GM23338 (cell line): ENCODE results near the gene IGLL5. TPM values are rescaled to one million over a fixed set of nuclear protein-coding genes. Genes with fewer than 3 reads are reported as not detected.
"Not testable (repeated sequence)": the region's sequence is repeated elsewhere in the genome, so short reads cannot be mapped to it uniquely, and the experiment has no call there.

Experiments
- ATAC-seq: fragments of 200-7000 bp; cut with Tn5 transposase; 3 replicates; pipeline ENCODE4 v1.9.1; 2020
- DNase-seq: peaks from one replicate; pipeline ENCODE4 v3.0.0-alpha.2; 2015; ENCODE audit warnings: low spot score
- H2AFZ ChIP-seq: fragments of 200-600 bp; sonication (generic); 2 replicates; pipeline ENCODE4 v1.8.0; 2016; ENCODE audit warnings: antibody characterized with exemption, mild to moderate bottlenecking, moderate library complexity
- H3F3A ChIP-seq: fragments of 200-600 bp; sonication (generic); replicated peaks from 2 replicates; pipeline ENCODE4 v1.8.0; 2017; ENCODE audit warnings: antibody characterized with exemption, mixed run types, low read depth
- H3K27ac ChIP-seq: fragments of 200-600 bp; sonication (generic); 2 replicates; pipeline ENCODE4 v1.6.1; 2016; ENCODE audit warnings: low read depth
- H3K27me3 ChIP-seq: fragments of 200-600 bp; sonication (generic); 2 replicates; pipeline ENCODE4 v1.8.0; 2016; ENCODE audit warnings: mild to moderate bottlenecking, mixed run types, moderate library complexity; ENCODE audit not compliant: insufficient read depth
- H3K36me3 ChIP-seq: fragments of 200-600 bp; sonication (generic); 2 replicates; pipeline ENCODE4 v1.8.0; 2016; ENCODE audit warnings: mild to moderate bottlenecking; ENCODE audit not compliant: insufficient read depth
- H3K4me1 ChIP-seq: fragments of 200-600 bp; sonication (generic); 2 replicates; pipeline ENCODE4 v1.8.0; 2016; ENCODE audit warnings: mild to moderate bottlenecking, moderate library complexity; ENCODE audit not compliant: insufficient read depth
- H3K4me2 ChIP-seq: fragments of 200-600 bp; sonication (generic); 2 replicates; pipeline ENCODE4 v1.7.1; 2017; ENCODE audit warnings: mixed run types
- H3K4me3 ChIP-seq: fragments of 200-600 bp; sonication (generic); 2 replicates; pipeline ENCODE4 v1.6.1; 2016; ENCODE audit warnings: mixed run types
- H3K79me2 ChIP-seq: fragments of 200-600 bp; sonication (generic); replicated peaks from 2 replicates; pipeline ENCODE4 v1.8.0; 2017; ENCODE audit warnings: mild to moderate bottlenecking; ENCODE audit not compliant: insufficient read depth
- H3K9me2 ChIP-seq: fragments of 200-600 bp; sonication (generic); 2 replicates; pipeline ENCODE4 v1.8.0; 2017; ENCODE audit not compliant: insufficient read depth
- H4K20me1 ChIP-seq: fragments of 200-600 bp; sonication (generic); replicated peaks from 2 replicates; pipeline ENCODE4 v1.8.0; 2017; ENCODE audit warnings: mild to moderate bottlenecking; ENCODE audit not compliant: insufficient read depth
- H3K27ac Mint-ChIP-seq: 2 replicates; pipeline ENCODE4 v1.8.0; 2020; ENCODE audit warnings: inconsistent platforms, mild to moderate bottlenecking, moderate library complexity, mixed read lengths
- H3K27me3 Mint-ChIP-seq: 3 replicates; pipeline ENCODE4 v1.8.0; 2022; ENCODE audit warnings: low read depth, mild to moderate bottlenecking, moderate library complexity, mixed read lengths, inconsistent platforms; ENCODE audit not compliant: insufficient read depth, poor library complexity
- H3K36me3 Mint-ChIP-seq: 3 replicates; pipeline ENCODE4 v1.8.0; 2021; ENCODE audit warnings: low read depth, mild to moderate bottlenecking, inconsistent platforms, moderate library complexity, mixed read lengths
- H3K4me1 Mint-ChIP-seq: 3 replicates; pipeline ENCODE4 v1.8.0; 2020; ENCODE audit warnings: mild to moderate bottlenecking, inconsistent platforms, mixed read lengths
- H3K4me3 Mint-ChIP-seq: 3 replicates; pipeline ENCODE4 v1.8.0; 2021; ENCODE audit warnings: moderate library complexity, mild to moderate bottlenecking, inconsistent platforms, mixed read lengths
- H3K9me3 Mint-ChIP-seq: 3 replicates; pipeline ENCODE4 v1.8.0; 2020; ENCODE audit warnings: moderate library complexity, mild to moderate bottlenecking, inconsistent platforms, mixed read lengths
- ETS1 ChIP-seq: IDR thresholded peaks from 2 replicates; pipeline ENCODE4 v1.6.1; 2016; ENCODE audit warnings: antibody characterized with exemption
- ZNF462 ChIP-seq: fragments of 250-450 bp; sonication (Bioruptor Pico); IDR thresholded peaks from 2 replicates; pipeline ENCODE4 v1.5.0; 2020; ENCODE audit warnings: mild to moderate bottlenecking, moderate library complexity
- polyA plus RNA-seq: library from polyadenylated mRNA; unstranded; fragments of >200 nt; fragmentation: Nextera tagmentation; extraction: Ambion mirVana; gene quantifications from 2 replicates; pipeline ENCODE4 v1.2.1, GENCODE V29; 2016
- total RNA-seq: library from RNA; depleted of rRNA; stranded (reverse); fragments of >200 nt; shearing (Covaris generic); gene quantifications from 2 replicates; pipeline ENCODE4 v1.2.3, GENCODE V29; 2014
- TF ChIP-seq, protein P1 (sequence below), 2 experiments: fragments of 200-600 bp in 1 of 2; sonication (generic) in 1 of 2; conservative IDR thresholded peaks; 2 replicates each; pipeline versions ENCODE4 v1.5.1 to v1.6.1; 2016 to 2017; ENCODE audit warnings: antibody characterized with exemption in 2 of 2, low read depth in 2 of 2, mild to moderate bottlenecking in 2 of 2, moderate library complexity in 1 of 2

The IGLL5 gene
- total and polyA plus RNA-seq, 2 experiments from 2014 or later = not detected

GRCh38 chr22:22897091-22897490 is 9.5 kb downstream of the IGLL5 start:
- no peak for TF ChIP-seq ETS1
- peaks cover 80% of the 10 kb centered on the region for H3K27me3 ChIP-seq
- no peak for DNase-seq
- H3K4me1 Mint-ChIP-seq = no peaks in the 10 kb centered on the region
- no peaks in the 10 kb centered on the region for H3K36me3 ChIP-seq
- H3K27ac Mint-ChIP-seq = no peak overlapping the region
- H2AFZ ChIP-seq = no peak overlapping the region
- H3K4me1 ChIP-seq = no peaks in the 10 kb centered on the region
- no peak overlapping the region for H3K4me2 ChIP-seq
- H3K27me3 Mint-ChIP-seq = peaks cover 36% of the 10 kb centered on the region
- ATAC-seq = no peak
- no peak overlapping the region for H3K4me3 ChIP-seq
- no peaks in the 10 kb centered on the region for H4K20me1 ChIP-seq
- no peak overlapping the region for H3K27ac ChIP-seq
- no peak overlapping the region for H3K4me3 Mint-ChIP-seq
- no peaks in the 10 kb centered on the region for H3K36me3 Mint-ChIP-seq
- H3K79me2 ChIP-seq = no peaks in the 10 kb centered on the region
- H3K9me2 ChIP-seq = no peaks in the 10 kb centered on the region
- no peaks in the 10 kb centered on the region for H3F3A ChIP-seq
- peaks cover 3% of the 10 kb centered on the region; the same call in 2 of the 3 replicates for H3K9me3 Mint-ChIP-seq

DNA sequence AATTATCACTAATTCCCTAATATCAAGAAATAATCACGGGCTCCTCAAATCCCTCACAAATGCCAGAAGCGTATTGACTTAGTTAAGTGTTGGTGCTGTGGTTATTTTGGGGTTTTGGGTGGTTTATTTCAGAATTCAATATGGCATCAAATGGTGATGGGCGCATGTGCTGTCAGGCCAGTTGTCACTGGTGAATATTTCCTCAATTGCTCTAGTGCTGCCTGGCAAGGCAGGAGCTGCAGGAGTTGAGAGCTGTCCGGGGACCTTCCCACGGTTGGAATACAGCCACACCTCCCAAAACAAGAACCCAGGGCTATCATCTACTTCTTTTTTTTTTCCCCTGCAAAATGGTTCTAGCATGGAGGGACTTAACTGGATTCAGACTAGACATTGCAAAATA is 10.3 kb downstream of the IGLL5 start:
- Mint-ChIP-seq H3K27me3 (peaks cover 36% of the 10 kb centered on the region), H3K9me3 (peaks cover 3% of the 10 kb centered on the region; the same call in 2 of the 3 replicates), H3K4me3 (no peak overlapping the region), H3K36me3 (no peaks in the 10 kb centered on the region), H3K4me1 (no peaks in the 10 kb centered on the region), H3K27ac (no peak overlapping the region)
- Histone ChIP-seq H3K4me2 (no peak overlapping the region), H4K20me1 (no peaks in the 10 kb centered on the region), H2AFZ (no peak overlapping the region), H3F3A (no peaks in the 10 kb centered on the region), H3K27ac (no peak overlapping the region), H3K9me2 (no peaks in the 10 kb centered on the region), H3K4me1 (no peaks in the 10 kb centered on the region), H3K4me3 (no peak overlapping the region), H3K27me3 (peaks cover 80% of the 10 kb centered on the region), H3K36me3 (no peaks in the 10 kb centered on the region), H3K79me2 (no peaks in the 10 kb centered on the region)
- TF ChIP-seq ZNF462 (CRISPR knock-in tag) = no peak
- TF ChIP-seq, protein P1, sequence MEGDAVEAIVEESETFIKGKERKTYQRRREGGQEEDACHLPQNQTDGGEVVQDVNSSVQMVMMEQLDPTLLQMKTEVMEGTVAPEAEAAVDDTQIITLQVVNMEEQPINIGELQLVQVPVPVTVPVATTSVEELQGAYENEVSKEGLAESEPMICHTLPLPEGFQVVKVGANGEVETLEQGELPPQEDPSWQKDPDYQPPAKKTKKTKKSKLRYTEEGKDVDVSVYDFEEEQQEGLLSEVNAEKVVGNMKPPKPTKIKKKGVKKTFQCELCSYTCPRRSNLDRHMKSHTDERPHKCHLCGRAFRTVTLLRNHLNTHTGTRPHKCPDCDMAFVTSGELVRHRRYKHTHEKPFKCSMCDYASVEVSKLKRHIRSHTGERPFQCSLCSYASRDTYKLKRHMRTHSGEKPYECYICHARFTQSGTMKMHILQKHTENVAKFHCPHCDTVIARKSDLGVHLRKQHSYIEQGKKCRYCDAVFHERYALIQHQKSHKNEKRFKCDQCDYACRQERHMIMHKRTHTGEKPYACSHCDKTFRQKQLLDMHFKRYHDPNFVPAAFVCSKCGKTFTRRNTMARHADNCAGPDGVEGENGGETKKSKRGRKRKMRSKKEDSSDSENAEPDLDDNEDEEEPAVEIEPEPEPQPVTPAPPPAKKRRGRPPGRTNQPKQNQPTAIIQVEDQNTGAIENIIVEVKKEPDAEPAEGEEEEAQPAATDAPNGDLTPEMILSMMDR (conservative IDR thresholded peaks at IDR 0.05; ENCODE audit: low read depth in 2 of 2) = no peak
- ATAC-seq (no peak), DNase-seq (no peak)

- not testable (repeated sequence) for H3K4me3 Mint-ChIP-seq, H3K9me3 Mint-ChIP-seq, H3K4me1 Mint-ChIP-seq, H3K4me3 ChIP-seq, H3F3A ChIP-seq, DNase-seq, ATAC-seq, H3K79me2 ChIP-seq, H4K20me1 ChIP-seq, H3K9me2 ChIP-seq, H3K27ac Mint-ChIP-seq, H3K36me3 Mint-ChIP-seq, H3K36me3 ChIP-seq, H2AFZ ChIP-seq, H3K27ac ChIP-seq, H3K4me1 ChIP-seq, H3K4me2 ChIP-seq
- peaks cover 80% of the 10 kb centered on the region for H3K27me3 ChIP-seq
- H3K27me3 Mint-ChIP-seq = peaks cover 39% of the 10 kb centered on the region
Observed at GRCh38 chr22:22898411-22898950, 10.9 kb downstream of the IGLL5 start.
